HepG2 (cell line): ENCODE data around the gene VTN. TPM values are rescaled to one million over a fixed set of nuclear protein-coding genes. Genes with fewer than 3 reads are reported as not detected.

Experiments used
- BHLHE40 ChIP-seq: IDR thresholded peaks from 2 replicates; pipeline ENCODE4 v1.6.1; 2011; ENCODE audit warnings: low read length, improper control_type of control experiment
- BRD4 ChIP-seq: sonication (generic); formaldehyde crosslinking; IDR thresholded peaks from 2 replicates; pipeline ENCODE4 v1.4.0; 2020; ENCODE audit warnings: missing genetic modification reagents
- ELK4 ChIP-seq: sonication (generic); formaldehyde crosslinking; IDR thresholded peaks from 2 replicates; pipeline ENCODE4 v1.9.0; 2021; ENCODE audit warnings: missing genetic modification reagents, borderline replicate concordance
- IRF9 ChIP-seq: sonication (generic); formaldehyde crosslinking; IDR thresholded peaks from 2 replicates; pipeline ENCODE4 v1.8.0; 2022; ENCODE audit warnings: missing genetic modification reagents, mild to moderate bottlenecking, borderline replicate concordance
- MAFG ChIP-seq: sonication (generic); formaldehyde crosslinking; IDR thresholded peaks from 2 replicates; pipeline ENCODE4 v1.5.1; 2020; ENCODE audit warnings: mild to moderate bottlenecking, missing genetic modification reagents
- MLX ChIP-seq: IDR thresholded peaks from 2 replicates; pipeline ENCODE4 v1.6.1; 2016
- MYC ChIP-seq: sonication (generic); formaldehyde crosslinking; IDR thresholded peaks from 2 replicates; pipeline ENCODE4 v1.9.0; 2021; ENCODE audit warnings: missing genetic modification reagents, borderline replicate concordance
- RFX5 ChIP-seq: IDR thresholded peaks from 2 replicates; pipeline ENCODE4 v1.6.1; 2011; ENCODE audit warnings: low read depth, low read length, improper control_type of control experiment
- TFDP2 ChIP-seq: sonication (generic); formaldehyde crosslinking; IDR thresholded peaks from 2 replicates; pipeline ENCODE4 v1.4.0; 2020; ENCODE audit warnings: missing genetic modification reagents
- ZBTB21 ChIP-seq: sonication (generic); formaldehyde crosslinking; IDR thresholded peaks from 2 replicates; pipeline ENCODE4 v1.4.0; 2020; ENCODE audit warnings: missing genetic modification reagents
- ZHX1 ChIP-seq: sonication (generic); formaldehyde crosslinking; IDR thresholded peaks from 2 replicates; pipeline ENCODE4 v1.8.1; 2022; ENCODE audit warnings: low read depth, mild to moderate bottlenecking, missing genetic modification reagents
- ZNF224 ChIP-seq: sonication (generic); formaldehyde crosslinking; IDR thresholded peaks from 2 replicates; pipeline ENCODE4 v1.5.0; 2020; ENCODE audit warnings: mild to moderate bottlenecking, missing genetic modification reagents
- ZNF263 ChIP-seq: sonication (generic); formaldehyde crosslinking; IDR thresholded peaks from 2 replicates; pipeline ENCODE4 v1.4.0; 2020; ENCODE audit warnings: missing genetic modification reagents
- ZNF326 ChIP-seq: sonication (generic); formaldehyde crosslinking; IDR thresholded peaks from 2 replicates; pipeline ENCODE4 v1.4.0; 2020; ENCODE audit warnings: missing genetic modification reagents, borderline replicate concordance
- ZNF44 ChIP-seq: sonication (generic); formaldehyde crosslinking; IDR thresholded peaks from 2 replicates; pipeline ENCODE4 v1.5.1; 2020; ENCODE audit warnings: mild to moderate bottlenecking, missing genetic modification reagents
- ZNF557 ChIP-seq: sonication (generic); formaldehyde crosslinking; IDR thresholded peaks from 2 replicates; pipeline ENCODE4 v1.4.0; 2020; ENCODE audit warnings: missing genetic modification reagents
- ZNF687 ChIP-seq: sonication (generic); formaldehyde crosslinking; IDR thresholded peaks from 2 replicates; pipeline ENCODE4 v1.5.1; 2020; ENCODE audit warnings: mild to moderate bottlenecking, missing genetic modification reagents, moderate library complexity
- polyA plus RNA-seq, 8 experiments: library from polyadenylated mRNA; depleted of rRNA in 3 of 8; stranded (reverse) in 7 of 8; unstranded in 1 of 8; fragments of >200 nt; fragmentation: Illumina TruSeq in 4 of 8; extraction: Trizol in 4 of 8; gene quantifications; 2 replicates each; pipeline versions ENCODE4 v1.2.1 to v1.2.3, GENCODE V29; 2011 to 2016; ENCODE audit warnings: low read depth in 4 of 8, missing spikeins in 1 of 8, mixed read lengths in 1 of 8; ENCODE audit not compliant: insufficient read depth in 1 of 8
- total RNA-seq, 5 experiments: library from RNA; depleted of rRNA; stranded (reverse); fragments of >200 nt; fragmentation: Illumina TruSeq; extraction: Trizol; gene quantifications; 2 replicates each; pipeline ENCODE4 v1.2.3, GENCODE V29; 2016; ENCODE audit warnings: low read depth in 1 of 5

Gene VTN
- total and polyA plus RNA-seq, 2 of the 13 experiments (the other 11 are each of a cell fraction or from before 2014, with no cell fraction given) = 108 to 131 TPM

- TF ChIP-seq ELK4 (0 out of 2 replicates have a peak, but pooled peaks have one; percentile 13), IRF9 (CRISPR knock-in tag) (peak; percentile 55), ZBTB21 (CRISPR knock-in tag) (no peak), ZHX1 (peak; percentile 60), MAFG (CRISPR knock-in tag) (no peak), BRD4 (CRISPR knock-in tag) (peak; percentile 78), MYC (CRISPR knock-in tag) (peak; percentile 94), ZNF557 (CRISPR knock-in tag) (no peak; the same call in 1 of the 2 replicates), ZNF224 (CRISPR knock-in tag) (0 out of 2 replicates have a peak, but pooled peaks have one; percentile 67), ZNF326 (CRISPR knock-in tag) (no peak), ZNF44 (no peak; the same call in 1 of the 2 replicates), BHLHE40 (peak; percentile 27; the same call in 1 of the 2 replicates), ZNF263 (CRISPR knock-in tag) (peak; percentile 34), MLX (CRISPR knock-in tag) (0 out of 2 replicates have a peak, but pooled peaks have one; percentile 49), TFDP2 (peak; percentile 94), ZNF687 (CRISPR knock-in tag) (peak; percentile 91), RFX5 (peak; percentile 61; the same call in 1 of the 2 replicates)
Measured at GRCh38 chr17:28318759-28319597, 51.1 kb downstream of the VTN start, which contains the start of gene TMEM97 (continued).
